Left ventricle myocardium inferior (tissue), 1 donor: Measurements from ENCODE around the gene SPEM3. TPM values are rescaled to one million over a fixed set of nuclear protein-coding genes. Genes with fewer than 3 reads are reported as not detected.

Experiments
- DNase-seq: peaks from one replicate; pipeline ENCODE4 v3.0.0-alpha.2; 2020
- H3K27ac ChIP-seq: fragments of 200-600 bp; replicated peaks from 2 replicates; pipeline ENCODE4 v1.8.0; 2021
- H3K27me3 ChIP-seq: fragments of 200-600 bp; 2 replicates; pipeline ENCODE4 v1.8.0; 2021; ENCODE audit warnings: low read depth
- H3K36me3 ChIP-seq: fragments of 200-600 bp; 2 replicates; pipeline ENCODE4 v1.8.0; 2021
- H3K4me1 ChIP-seq: fragments of 200-600 bp; 2 replicates; pipeline ENCODE4 v1.8.0; 2021
- H3K4me3 ChIP-seq: fragments of 200-600 bp; 2 replicates; pipeline ENCODE4 v1.8.0; 2021; ENCODE audit warnings: mild to moderate bottlenecking, moderate library complexity
- H3K9me3 ChIP-seq: fragments of 200-600 bp; replicated peaks from 2 replicates; pipeline ENCODE4 v1.8.0; 2021
- intact Hi-C: fragments of 100-400 bp; cut with micrococcal nuclease; formaldehyde crosslinking; loops from one replicate; pipeline ENCODE4 v1.11.0; 2022
- total RNA-seq: library from RNA; stranded (reverse); fragmentation: NEBNext Ultra II Directional; extraction: Animal tissue kit (Norgen Biotek cat#: 25700); gene quantifications from one replicate; pipeline ENCODE4 v1.2.1, GENCODE V29; 2021
- TF ChIP-seq, protein P1 (sequence below): fragments of 200-600 bp; IDR thresholded peaks from 2 replicates; pipeline ENCODE4 v1.8.0; 2021; ENCODE audit warnings: antibody characterized with exemption, mild to moderate bottlenecking, borderline replicate concordance
- donor health status: DM: no; HTN: yes; CAD: no; lungs with severe emphysema.

The SPEM3 gene
- total RNA-seq, 1 donor from 2014 or later = not detected

DNA sequence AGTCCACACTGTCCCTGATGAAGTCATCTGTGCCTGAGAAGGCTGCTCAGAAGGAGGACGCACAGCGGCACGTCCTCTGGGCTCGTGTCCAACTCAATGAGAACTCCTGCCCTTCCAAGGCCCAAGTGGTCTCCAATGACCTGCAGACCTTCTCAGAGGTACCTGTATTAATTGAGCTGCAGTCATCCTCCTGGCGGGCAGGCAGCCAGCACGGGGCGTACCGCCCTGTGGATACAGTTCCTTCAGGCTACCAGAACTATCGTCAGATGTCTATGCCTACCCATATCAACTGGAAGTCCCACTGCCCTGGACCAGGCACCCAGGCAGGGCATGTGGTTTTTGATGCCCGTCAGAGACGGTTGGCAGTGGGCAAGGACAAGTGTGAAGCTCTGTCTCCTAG lies 3.6 kb downstream of the SPEM3 start:
- H3K9me3 ChIP-seq = no peaks in the 10 kb centered on the region
- peaks cover 25% of the 10 kb centered on the region for H3K4me1 ChIP-seq
- no peaks in the 10 kb centered on the region for H3K36me3 ChIP-seq
- H3K27me3 ChIP-seq = no peaks in the 10 kb centered on the region
- H3K27ac ChIP-seq = no peak overlapping the region
- TF ChIP-seq, protein P1, sequence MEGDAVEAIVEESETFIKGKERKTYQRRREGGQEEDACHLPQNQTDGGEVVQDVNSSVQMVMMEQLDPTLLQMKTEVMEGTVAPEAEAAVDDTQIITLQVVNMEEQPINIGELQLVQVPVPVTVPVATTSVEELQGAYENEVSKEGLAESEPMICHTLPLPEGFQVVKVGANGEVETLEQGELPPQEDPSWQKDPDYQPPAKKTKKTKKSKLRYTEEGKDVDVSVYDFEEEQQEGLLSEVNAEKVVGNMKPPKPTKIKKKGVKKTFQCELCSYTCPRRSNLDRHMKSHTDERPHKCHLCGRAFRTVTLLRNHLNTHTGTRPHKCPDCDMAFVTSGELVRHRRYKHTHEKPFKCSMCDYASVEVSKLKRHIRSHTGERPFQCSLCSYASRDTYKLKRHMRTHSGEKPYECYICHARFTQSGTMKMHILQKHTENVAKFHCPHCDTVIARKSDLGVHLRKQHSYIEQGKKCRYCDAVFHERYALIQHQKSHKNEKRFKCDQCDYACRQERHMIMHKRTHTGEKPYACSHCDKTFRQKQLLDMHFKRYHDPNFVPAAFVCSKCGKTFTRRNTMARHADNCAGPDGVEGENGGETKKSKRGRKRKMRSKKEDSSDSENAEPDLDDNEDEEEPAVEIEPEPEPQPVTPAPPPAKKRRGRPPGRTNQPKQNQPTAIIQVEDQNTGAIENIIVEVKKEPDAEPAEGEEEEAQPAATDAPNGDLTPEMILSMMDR = no peak
- H3K4me3 ChIP-seq = no peak overlapping the region
- intact Hi-C loops = no loop called here
- no peak for DNase-seq

DNA sequence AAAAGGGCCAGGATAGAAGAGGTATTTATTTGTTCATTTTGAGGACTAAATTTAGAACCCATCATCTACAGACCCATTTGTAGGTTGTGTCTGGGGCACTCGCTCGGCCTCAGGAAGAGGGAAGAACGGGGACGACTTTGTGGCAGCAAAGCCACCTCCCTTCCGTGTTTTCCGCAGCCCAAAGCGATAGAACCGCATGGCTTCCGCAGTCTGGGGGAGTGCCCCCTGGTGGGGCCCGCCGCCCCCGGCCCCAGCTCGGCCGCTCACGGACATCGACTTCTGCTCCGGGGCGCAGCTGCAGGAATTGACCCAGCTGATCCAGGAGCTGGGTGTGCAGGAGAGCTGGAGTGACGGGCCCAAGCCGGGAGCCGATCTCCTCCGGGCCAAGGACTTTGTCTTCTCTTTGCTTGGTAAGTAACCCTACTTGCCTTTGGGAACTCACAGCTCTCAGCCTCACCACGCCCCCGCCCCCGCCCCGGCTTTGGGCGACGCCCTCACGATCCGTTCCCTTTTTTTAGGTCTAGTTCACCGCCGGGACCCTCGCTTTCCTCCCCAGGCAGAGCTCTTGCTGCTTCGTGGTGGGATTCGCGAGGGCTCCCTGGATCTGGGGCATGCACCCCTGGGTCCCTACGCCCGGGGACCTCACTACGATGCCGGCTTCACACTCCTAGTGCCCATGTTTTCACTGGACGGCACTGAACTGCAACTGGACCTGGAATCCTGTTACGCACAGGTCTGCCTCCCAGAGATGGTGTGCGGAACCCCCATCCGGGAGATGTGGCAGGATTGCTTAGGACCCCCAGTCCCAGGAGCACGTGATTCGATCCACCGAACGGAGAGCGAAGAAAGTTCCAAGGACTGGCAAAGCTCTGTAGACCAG lies 7.3 kb downstream of the SPEM3 start:
- Histone ChIP-seq H3K27ac (peak overlapping the region; percentile 75), H3K27me3 (peaks cover 28% of the 10 kb centered on the region), H3K4me1 (peaks cover 61% of the 10 kb centered on the region), H3K4me3 (peak overlapping the region; percentile 69), H3K9me3 (no peaks in the 10 kb centered on the region), H3K36me3 (no peaks in the 10 kb centered on the region)
- TF ChIP-seq, protein P1 = no peak
- peak; percentile 45 for DNase-seq
- intact Hi-C loops = no loop called here

DNA sequence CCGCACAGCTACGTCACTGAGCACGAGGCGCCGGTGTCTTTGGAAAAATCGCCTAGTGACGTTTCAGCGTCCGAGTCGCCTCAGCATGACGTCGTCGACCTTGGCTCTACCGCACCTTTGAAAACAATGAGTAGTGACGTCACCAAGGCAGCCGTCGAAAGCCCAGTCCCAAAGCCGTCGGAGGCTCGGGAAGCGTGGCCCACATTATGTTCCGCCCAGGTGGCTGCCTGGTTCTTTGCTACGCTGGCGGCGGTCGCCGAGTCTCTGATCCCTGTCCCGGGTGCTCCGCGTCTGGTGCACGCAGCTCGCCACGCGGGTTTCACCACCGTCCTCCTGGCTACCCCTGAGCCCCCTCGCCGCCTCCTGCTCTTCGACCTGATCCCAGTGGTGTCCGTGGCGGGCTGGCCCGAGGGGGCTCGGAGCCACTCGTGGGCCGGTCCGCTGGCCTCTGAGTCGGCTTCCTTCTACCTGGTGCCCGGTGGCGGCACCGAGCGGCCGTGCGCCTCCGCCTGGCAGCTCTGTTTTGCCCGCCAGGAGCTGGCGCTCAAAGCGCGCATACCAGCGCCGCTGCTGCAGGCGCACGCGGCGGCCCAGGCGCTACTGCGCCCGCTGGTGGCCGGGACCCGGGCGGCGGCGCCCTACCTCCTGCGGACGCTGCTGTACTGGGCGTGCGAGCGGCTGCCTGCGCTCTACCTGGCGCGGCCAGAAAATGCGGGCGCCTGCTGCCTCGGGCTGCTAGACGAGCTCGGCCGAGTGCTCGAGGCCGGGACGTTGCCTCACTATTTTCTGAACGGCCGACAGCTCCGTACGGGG lies 8.1 kb downstream of the SPEM3 start:
- Histone ChIP-seq H3K4me1 (peaks cover 64% of the 10 kb centered on the region), H3K9me3 (no peaks in the 10 kb centered on the region), H3K4me3 (peak overlapping the region; percentile 69), H3K36me3 (no peaks in the 10 kb centered on the region), H3K27ac (peak overlapping the region; percentile 75), H3K27me3 (peaks cover 28% of the 10 kb centered on the region)
- DNase-seq = peak; percentile 80
- TF ChIP-seq, protein P1 = peak; percentile 91
- intact Hi-C loops = no loop called here

DNA sequence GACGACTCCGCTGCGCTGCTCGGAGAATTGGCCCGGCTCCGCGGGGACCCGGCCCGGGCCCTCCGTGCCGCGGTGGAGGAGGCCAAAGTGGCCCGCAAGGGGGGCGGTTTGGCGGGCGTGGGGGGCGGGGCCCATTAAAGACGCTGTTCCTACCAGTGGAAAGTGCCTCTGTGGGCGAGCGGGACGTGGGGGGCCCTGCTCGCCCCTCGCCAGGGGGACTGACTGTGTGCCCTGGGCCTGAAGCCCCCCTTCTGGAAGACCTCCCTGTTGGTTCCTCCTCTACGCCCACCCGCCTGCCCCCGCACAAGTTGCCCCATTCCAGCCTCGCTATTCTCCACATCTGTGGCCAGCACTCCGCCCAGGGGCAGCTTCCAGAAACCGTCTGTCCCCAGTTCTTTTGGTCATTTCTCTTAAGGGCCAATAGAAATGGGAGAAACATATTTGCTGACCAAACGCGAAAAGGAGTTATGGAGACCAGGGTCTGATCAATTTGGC lies 8.8 kb downstream of the SPEM3 start:
- intact Hi-C loops = no loop called here
- no peak for DNase-seq

More for the DNA sequence above, 8.8 kb downstream of the SPEM3 start:
- H3K4me3 ChIP-seq = peak overlapping the region; percentile 69
- peaks cover 28% of the 10 kb centered on the region for H3K27me3 ChIP-seq
- TF ChIP-seq, protein P1 = no peak
- H3K4me1 ChIP-seq = peaks cover 64% of the 10 kb centered on the region
- no peaks in the 10 kb centered on the region for H3K9me3 ChIP-seq
- H3K36me3 ChIP-seq = no peaks in the 10 kb centered on the region
- peak overlapping the region; percentile 75 for H3K27ac ChIP-seq
